ENCODE measurements around the gene ITGAD.

The ITGAD gene

GRCh38 chr16:31365131-31365865, 27.8 kb upstream of the ITGAD start:
- no peak for DNase-seq

GRCh38 chr16:31367853-31368252, 25.3 kb upstream of the ITGAD start:
- peak in 1 of 56 donors; percentile 6 for DNase-seq

- no peak for DNase-seq
These were observed 22.1 kb upstream of the ITGAD start for GRCh38 chr16:31371008-31371407.

GRCh38 chr16:31371619-31372484, 21.3 kb upstream of the ITGAD start:
- no peak for DNase-seq

- no peak for DNase-seq
These were observed 19.9 kb upstream of the ITGAD start for GRCh38 chr16:31373235-31373634.

- no peak for DNase-seq
These were observed 17.9 kb upstream of the ITGAD start for GRCh38 chr16:31375231-31375630.

GRCh38 chr16:31376705-31377104, 16.4 kb upstream of the ITGAD start:
- no peak for DNase-seq

GRCh38 chr16:31377210-31377903, 15.8 kb upstream of the ITGAD start:
- DNase-seq, result no peak

GRCh38 chr16:31380201-31380600, 12.9 kb upstream of the ITGAD start:
- DNase-seq, result no peak

GRCh38 chr16:31382485-31383161, 10.5 kb upstream of the ITGAD start:
- peak in 23 of 56 donors; percentile 2 to 46 (median 11) for DNase-seq

- DNase-seq, result peak in 1 of 56 donors; percentile 7
These were observed 7.5 kb upstream of the ITGAD start for GRCh38 chr16:31385680-31386079.

- peak in 20 of 56 donors; percentile 7 to 70 (median 30) for DNase-seq
These were observed 6.8 kb upstream of the ITGAD start for GRCh38 chr16:31386157-31386984.

GRCh38 chr16:31388535-31388934, 4.6 kb upstream of the ITGAD start:
- DNase-seq, result no peak

- DNase-seq, result no peak
These were observed 2.6 kb upstream of the ITGAD start for GRCh38 chr16:31390504-31391041.

- DNase-seq, result peak in 1 of 56 donors; percentile 12
These were observed 2.5 kb downstream of the ITGAD start for GRCh38 chr16:31395647-31396046.

GRCh38 chr16:31397096-31397660, 4.0 kb downstream of the ITGAD start:
- no peak for DNase-seq

GRCh38 chr16:31397701-31398100, 4.6 kb downstream of the ITGAD start:
- DNase-seq, result no peak

GRCh38 chr16:31400191-31400590, 7.1 kb downstream of the ITGAD start:
- DNase-seq, result no peak

GRCh38 chr16:31401436-31401835, 8.3 kb downstream of the ITGAD start:
- no peak for DNase-seq

GRCh38 chr16:31402687-31403086, 9.6 kb downstream of the ITGAD start:
- DNase-seq, result no peak

All from nucleus accumbens (tissue), 56 donors.